Neutrophil (primary cell): ENCODE data around the gene PRSS12.

Source experiments
- H3K27ac ChIP-seq: fragments of 200-600 bp; sonication (generic); 2 replicates; pipeline ENCODE4 v1.5.1; 2016; ENCODE audit warnings: mild to moderate bottlenecking, moderate library complexity
- H3K27me3 ChIP-seq: fragments of 200-600 bp; sonication (generic); 2 replicates; pipeline ENCODE4 v1.6.0; 2016; ENCODE audit warnings: mild to moderate bottlenecking
- H3K36me3 ChIP-seq: fragments of 200-600 bp; sonication (generic); 2 replicates; pipeline ENCODE4 v1.5.1; 2017
- H3K4me1 ChIP-seq, 2 experiments: fragments of 200-600 bp in 1 of 2; sonication (generic) in 1 of 2; 1 replicate in 1 of 2; 2 replicates in 1 of 2; pipeline versions ENCODE4 v1.5.1 to v1.6.1; 2013 to 2016; ENCODE audit warnings: low read depth in 1 of 2, low read length in 1 of 2, mild to moderate bottlenecking in 1 of 2, moderate library complexity in 1 of 2; ENCODE audit not compliant: control insufficient read depth in 1 of 2, insufficient read depth in 1 of 2
- H3K4me3 ChIP-seq, 2 experiments: fragments of 200-600 bp in 1 of 2; sonication (generic) in 1 of 2; 1 replicate in 1 of 2; 2 replicates in 1 of 2; pipeline ENCODE4 v1.5.1; 2013 to 2016; ENCODE audit warnings: low read depth in 1 of 2, low read length in 1 of 2, mild to moderate bottlenecking in 1 of 2, moderate library complexity in 1 of 2
- H3K9me3 ChIP-seq: fragments of 200-600 bp; sonication (generic); 2 replicates; pipeline ENCODE4 v1.5.1; 2016
- CTCF ChIP-seq: fragments of 200-600 bp; sonication (generic); IDR thresholded peaks from 2 replicates; pipeline ENCODE4 v1.5.1; 2016; ENCODE audit warnings: antibody characterized with exemption

Gene PRSS12

GRCh38 chr4:118354913-118355312, 2.1 kb upstream of the PRSS12 start:
- TF ChIP-seq CTCF: no peak
- peaks cover 83% of the 10 kb centered on the region for H3K27me3 ChIP-seq
- no peaks in the 10 kb centered on the region for H3K36me3 ChIP-seq
- no peak overlapping the region for H3K4me3 ChIP-seq
- no peak overlapping the region for H3K27ac ChIP-seq
- H3K4me1 ChIP-seq: peaks cover 12 to 17% of the 10 kb centered on the region in 2 experiments
- no peaks in the 10 kb centered on the region for H3K9me3 ChIP-seq

- Histone ChIP-seq H3K9me3 (no peaks in the 10 kb centered on the region), H3K4me1 (peaks cover 12 to 17% of the 10 kb centered on the region in 2 experiments), H3K4me3 (no peak overlapping the region), H3K27me3 (peaks cover 94% of the 10 kb centered on the region), H3K36me3 (no peaks in the 10 kb centered on the region), H3K27ac (no peak overlapping the region)
- TF ChIP-seq CTCF: no peak
Observed at GRCh38 chr4:118353534-118354030, 779 bp upstream of the PRSS12 start.

- Histone ChIP-seq H3K4me1 (peaks cover 12 to 17% of the 10 kb centered on the region in 2 experiments), H3K27ac (no peak overlapping the region), H3K9me3 (no peaks in the 10 kb centered on the region), H3K27me3 (peaks cover 97% of the 10 kb centered on the region), H3K36me3 (no peaks in the 10 kb centered on the region), H3K4me3 (peak overlapping the region; percentile 37 to 47)
- TF ChIP-seq CTCF: no peak
Observed at GRCh38 chr4:118351851-118352827, 664 bp downstream of the PRSS12 start.

- Histone ChIP-seq H3K27me3 (peaks cover 88% of the 10 kb centered on the region), H3K27ac (no peak overlapping the region), H3K36me3 (no peaks in the 10 kb centered on the region), H3K4me1 (peaks cover 12 to 17% of the 10 kb centered on the region in 2 experiments), H3K9me3 (no peaks in the 10 kb centered on the region), H3K4me3 (no peak overlapping the region)
- no peak for TF ChIP-seq CTCF
Observed at GRCh38 chr4:118350961-118351360, 1.8 kb downstream of the PRSS12 start.

- no peak overlapping the region for H3K4me3 ChIP-seq
- H3K27me3 ChIP-seq: peaks cover 67% of the 10 kb centered on the region
- no peak for TF ChIP-seq CTCF
- no peaks in the 10 kb centered on the region for H3K36me3 ChIP-seq
- H3K9me3 ChIP-seq: no peaks in the 10 kb centered on the region
- peaks cover 12 to 17% of the 10 kb centered on the region in 2 experiments for H3K4me1 ChIP-seq
- no peak overlapping the region for H3K27ac ChIP-seq
Observed at GRCh38 chr4:118348886-118349285, 3.9 kb downstream of the PRSS12 start.
